ENCODE data around the gene RAB28.

RAB28 gene

GRCh38 chr4:13511101-13511500 is 27.0 kb upstream of the RAB28 start:
- no peak for DNase-seq (ENCODE audit: low read depth in 1 of 2, low spot score in 1 of 2)

GRCh38 chr4:13509442-13509841 is 25.3 kb upstream of the RAB28 start:
- no peak for DNase-seq (ENCODE audit: low read depth in 1 of 2, low spot score in 1 of 2)

- no peak for DNase-seq (ENCODE audit: low read depth in 1 of 2, low spot score in 1 of 2)
Observed at GRCh38 chr4:13504374-13504773, 20.2 kb upstream of the RAB28 start.

- no peak for DNase-seq (ENCODE audit: low read depth in 1 of 2, low spot score in 1 of 2)
Observed at GRCh38 chr4:13498469-13498868, 14.3 kb upstream of the RAB28 start.

- DNase-seq (ENCODE audit: low read depth in 1 of 2, low spot score in 1 of 2) = no peak
Observed at GRCh38 chr4:13496605-13497004, 12.5 kb upstream of the RAB28 start.

GRCh38 chr4:13495753-13496152 is 11.6 kb upstream of the RAB28 start:
- DNase-seq (ENCODE audit: low read depth in 1 of 2, low spot score in 1 of 2) = no peak

GRCh38 chr4:13493793-13494192 is 9.7 kb upstream of the RAB28 start:
- no peak for DNase-seq (ENCODE audit: low read depth in 1 of 2, low spot score in 1 of 2)

GRCh38 chr4:13492747-13493146 is 8.6 kb upstream of the RAB28 start:
- no peak for DNase-seq (ENCODE audit: low read depth in 1 of 2, low spot score in 1 of 2)

- DNase-seq (ENCODE audit: low read depth in 1 of 2, low spot score in 1 of 2) = no peak
Observed at GRCh38 chr4:13484749-13485221, 645 bp upstream of the RAB28 start.

- DNase-seq (ENCODE audit: low read depth in 1 of 2, low spot score in 1 of 2) = peak in 1 of 2 donors; percentile 12
Observed at GRCh38 chr4:13483768-13484121, 395 bp downstream of the RAB28 start.

- no peak for DNase-seq (ENCODE audit: low read depth in 1 of 2, low spot score in 1 of 2)
Observed at GRCh38 chr4:13483136-13483767, 888 bp downstream of the RAB28 start.

- no peak for DNase-seq (ENCODE audit: low read depth in 1 of 2, low spot score in 1 of 2)
Observed at GRCh38 chr4:13481569-13481968, 2.6 kb downstream of the RAB28 start.

- DNase-seq (ENCODE audit: low read depth in 1 of 2, low spot score in 1 of 2) = no peak
Observed at GRCh38 chr4:13478707-13479106, 5.4 kb downstream of the RAB28 start.

GRCh38 chr4:13478131-13478530 is 6.0 kb downstream of the RAB28 start:
- no peak for DNase-seq (ENCODE audit: low read depth in 1 of 2, low spot score in 1 of 2)

GRCh38 chr4:13476915-13477314 is 7.2 kb downstream of the RAB28 start:
- no peak for DNase-seq (ENCODE audit: low read depth in 1 of 2, low spot score in 1 of 2)

- DNase-seq (ENCODE audit: low read depth in 1 of 2, low spot score in 1 of 2) = no peak
Observed at GRCh38 chr4:13476152-13476551, 8.0 kb downstream of the RAB28 start.

- DNase-seq (ENCODE audit: low read depth in 1 of 2, low spot score in 1 of 2) = no peak
Observed at GRCh38 chr4:13471400-13471799, 12.7 kb downstream of the RAB28 start.

- no peak for DNase-seq (ENCODE audit: low read depth in 1 of 2, low spot score in 1 of 2)
Observed at GRCh38 chr4:13470379-13470778, 13.8 kb downstream of the RAB28 start.

- DNase-seq (ENCODE audit: low read depth in 1 of 2, low spot score in 1 of 2) = no peak
Observed at GRCh38 chr4:13464973-13465372, 19.2 kb downstream of the RAB28 start.

GRCh38 chr4:13464543-13464942 is 19.6 kb downstream of the RAB28 start:
- DNase-seq (ENCODE audit: low read depth in 1 of 2, low spot score in 1 of 2) = no peak

- no peak for DNase-seq (ENCODE audit: low read depth in 1 of 2, low spot score in 1 of 2)
Observed at GRCh38 chr4:13461191-13461905, 22.8 kb downstream of the RAB28 start.

GRCh38 chr4:13455411-13455810 is 28.7 kb downstream of the RAB28 start:
- DNase-seq (ENCODE audit: low read depth in 1 of 2, low spot score in 1 of 2) = no peak

GRCh38 chr4:13454786-13455185 is 29.4 kb downstream of the RAB28 start:
- DNase-seq (ENCODE audit: low read depth in 1 of 2, low spot score in 1 of 2) = no peak

Data from activated CD4-positive, alpha-beta T cell treated with anti-CD3 and anti-CD28 coated beads, Interleukin-2, amount 50 U/mL, for 24 hours (primary cell).